Kidney tubule cell (primary cell): ENCODE data around the gene HOXB3.

ENCODE experiments used
- DNase-seq: peaks from one replicate; pipeline ENCODE4 v3.0.0-alpha.2; 2018; ENCODE audit warnings: low spot score

Gene HOXB3

GRCh38 chr17:48586355-48587258 is 3.4 kb downstream of the HOXB3 start:
- peak; percentile 74 for DNase-seq

- no peak for DNase-seq
These were observed 5.8 kb downstream of the HOXB3 start for GRCh38 chr17:48584223-48584741.

- no peak for DNase-seq
These were observed 6.3 kb downstream of the HOXB3 start for GRCh38 chr17:48583708-48584222.

GRCh38 chr17:48582750-48583069 is 7.3 kb downstream of the HOXB3 start:
- DNase-seq: no peak

- DNase-seq: no peak
These were observed 10.1 kb downstream of the HOXB3 start for GRCh38 chr17:48579760-48580554.

GRCh38 chr17:48579471-48579759 is 10.6 kb downstream of the HOXB3 start:
- no peak for DNase-seq

- no peak for DNase-seq
These were observed 11.2 kb downstream of the HOXB3 start for GRCh38 chr17:48578616-48579470.

GRCh38 chr17:48577946-48578615 is 12.0 kb downstream of the HOXB3 start, which contains the start of gene HOXB4:
Gene HOXB4, minus strand, starts transcription at chr17:48578350. Its CDS starts 31 bp downstream, at chr17:48578319.
- DNase-seq: peak; percentile 82

GRCh38 chr17:48577330-48577945 is 12.6 kb downstream of the HOXB3 start:
- no peak for DNase-seq

GRCh38 chr17:48576479-48577309 is 13.3 kb downstream of the HOXB3 start:
- peak; percentile 64 for DNase-seq

GRCh38 chr17:48575673-48576478 is 14.2 kb downstream of the HOXB3 start:
- no peak for DNase-seq

GRCh38 chr17:48575066-48575582 is 14.9 kb downstream of the HOXB3 start:
- DNase-seq: no peak

GRCh38 chr17:48574505-48575065 is 15.5 kb downstream of the HOXB3 start:
- no peak for DNase-seq

GRCh38 chr17:48571826-48572417 is 18.1 kb downstream of the HOXB3 start:
- no peak for DNase-seq

GRCh38 chr17:48571024-48571818 is 18.8 kb downstream of the HOXB3 start:
- no peak for DNase-seq

GRCh38 chr17:48570325-48571023 is 19.6 kb downstream of the HOXB3 start:
- no peak for DNase-seq
